ENCODE measurements around the gene OR4C13. TPM values are rescaled to one million over a fixed set of nuclear protein-coding genes. Genes with fewer than 3 reads are reported as not detected.

OR4C13 gene
- total and polyA plus RNA-seq, 2 experiments from 2014 or later: not detected

GRCh38 chr11:49995565-49995964 is 43.4 kb downstream of the OR4C13 start:
- Histone ChIP-seq H3K4me1 (ENCODE audit: insufficient read depth) (no peaks in the 10 kb centered on the region), H3K4me2 (no peak overlapping the region), H3K36me3 (replicated peaks; ENCODE audit: insufficient read depth, low read depth) (no peaks in the 10 kb centered on the region), H4K20me1 (ENCODE audit: insufficient read depth, poor library complexity, severe bottlenecking) (no peaks in the 10 kb centered on the region), H3K79me2 (no peaks in the 10 kb centered on the region), H3K9me2 (replicated peaks; ENCODE audit: insufficient read depth) (no peaks in the 10 kb centered on the region), H2AFZ (no peak overlapping the region), H3K4me3 (no peak overlapping the region), H3K9me3 (ENCODE audit: low read depth) (no peaks in the 10 kb centered on the region), H3K27me3 (no peaks in the 10 kb centered on the region), H3K27ac (no peak overlapping the region)
- DNase-seq (ENCODE audit: low spot score): peak; percentile 16
- 52% methylated on average over 6 of the region's 6 CpGs for WGBS (ENCODE audit: low lambda C conversion rate, missing lambda C conversion rate)
- no peak for TF ChIP-seq EZH2 (IDR thresholded peaks at IDR 0.05; ENCODE audit: borderline replicate concordance)
- TF ChIP-seq CTCF (IDR thresholded peaks at IDR 0.05; ENCODE audit: poor library complexity): peak; percentile 4

Other genes with a start within 250 kb of the OR4C13 start
- gene OR4C12, start 30.1 kb downstream of the OR4C13 start, total RNA-seq: not detected in 2 replicates
- not detected in 2 replicates for gene OR4C12, start 30.1 kb downstream of the OR4C13 start, polyA plus RNA-seq
- not detected in 2 replicates for gene OR4C45, start 80.5 kb downstream of the OR4C13 start, total RNA-seq
- gene OR4C45, start 80.5 kb downstream of the OR4C13 start, polyA plus RNA-seq: not detected in 2 replicates

All from hepatocyte (in vitro differentiated cells).